AG04450 (cell line): ENCODE results near the gene CWH43. TPM values are rescaled to one million over a fixed set of nuclear protein-coding genes. Genes with fewer than 3 reads are reported as not detected.
A peak's percentile ranks its signal among the peaks of the same experiment; 100 is the strongest.

Experiments
- CTCF ChIA-PET: fragments of 300-600, 350-600 bp; formaldehyde crosslinking; extraction: SDS; loops from one replicate; lab custom pipeline; 2022; ENCODE audit warnings: antibody characterized with exemption, inconsistent platforms; lab: Charles Lee
- POLR2A ChIA-PET: fragments of 350-600 bp; formaldehyde crosslinking; extraction: SDS; loops from one replicate; lab custom pipeline; 2021; ENCODE audit warnings: antibody characterized with exemption, inconsistent platforms; lab: Yijun Ruan, JAX
- DNase-seq: peaks from one replicate; pipeline ENCODE4 v3.0.0-alpha.2; 2011; ENCODE audit warnings: low read depth, low spot score
- H3K27ac ChIP-seq: one replicate; pipeline ENCODE4 v1.5.1; 2012; ENCODE audit warnings: low read depth, low read length, control low read depth
- H3K27me3 ChIP-seq: one replicate; pipeline ENCODE4 v1.6.0; 2012; ENCODE audit warnings: low read length; ENCODE audit not compliant: control insufficient read depth, insufficient read depth
- H3K4me3 ChIP-seq: 2 replicates; pipeline ENCODE4 v1.5.1; 2011; ENCODE audit warnings: mild to moderate bottlenecking, low read depth, low read length, control low read depth
- H3K9me3 ChIP-seq: 2 replicates; pipeline ENCODE4 v1.5.1; 2012; ENCODE audit warnings: low read length; ENCODE audit not compliant: control insufficient read depth, insufficient read depth
- CTCF ChIP-seq: IDR thresholded peaks from 2 replicates; pipeline ENCODE4 v1.5.1; 2011; ENCODE audit warnings: low read depth, low read length, control low read depth, inconsistent platforms
- polyA plus RNA-seq: library from polyadenylated mRNA; depleted of rRNA; stranded (reverse); fragments of >200 nt; gene quantifications from 2 replicates; pipeline ENCODE4 v1.2.3, GENCODE V29; 2011

The CWH43 gene
- polyA plus RNA-seq, 1 experiment: not detected

DNA sequence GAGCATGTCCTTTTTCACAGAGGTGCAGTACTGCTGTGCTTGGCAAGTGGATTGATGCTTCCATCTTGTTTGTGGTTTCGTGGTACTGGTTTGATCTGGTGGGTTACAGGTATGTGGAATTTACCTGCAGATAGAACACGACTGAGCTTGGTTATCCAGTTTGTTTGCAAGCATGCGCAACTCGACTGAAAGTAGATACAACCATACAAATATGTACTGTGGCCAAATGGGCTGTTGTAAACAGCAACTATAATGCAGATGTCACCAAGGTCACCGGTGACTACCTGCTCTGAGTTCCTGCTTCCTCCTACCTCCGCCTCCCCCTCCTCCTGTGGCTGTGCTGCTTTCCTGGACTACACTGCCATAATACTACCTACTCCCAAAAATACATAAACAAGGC lies 12.4 kb downstream of the CWH43 start:
- H3K4me3 ChIP-seq: no peak overlapping the region
- TF ChIP-seq CTCF: no peak
- no peak overlapping the region for H3K27ac ChIP-seq
- CTCF ChIA-PET: no interaction called here
- no peak for DNase-seq
- POLR2A ChIA-PET: no interaction called here
- H3K27me3 ChIP-seq: peaks cover 6% of the 10 kb centered on the region
- no peaks in the 10 kb centered on the region for H3K9me3 ChIP-seq

DNA sequence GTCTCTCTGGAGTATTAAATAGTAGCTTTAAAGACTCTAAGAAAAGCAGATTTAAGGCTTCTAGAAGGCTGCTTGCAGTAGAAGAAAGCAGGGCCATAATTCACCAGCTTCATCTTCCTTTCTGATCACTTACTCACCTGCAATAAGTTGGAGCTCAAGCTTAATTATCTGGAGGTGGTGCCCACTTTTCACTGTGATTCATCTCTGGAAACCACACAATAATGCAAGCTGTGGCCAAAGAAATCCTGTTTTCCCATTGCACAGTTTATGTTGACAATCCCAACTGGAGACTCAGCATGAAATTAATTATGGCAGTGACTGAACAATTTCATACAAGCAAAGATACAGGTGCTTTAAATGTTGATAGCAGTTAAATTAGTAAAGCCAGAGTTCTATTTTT lies 14.7 kb downstream of the CWH43 start:
- no peak for TF ChIP-seq CTCF

GRCh38 chr4:49002931-49003330 lies 16.9 kb downstream of the CWH43 start:
- ChIA-PET POLR2A (no interaction called here), CTCF (no interaction called here)
- H3K27ac ChIP-seq: no peak overlapping the region
- H3K27me3 ChIP-seq: peaks cover 3% of the 10 kb centered on the region
- no peaks in the 10 kb centered on the region for H3K9me3 ChIP-seq
- DNase-seq: no peak
- H3K4me3 ChIP-seq: no peak overlapping the region
- no peak for TF ChIP-seq CTCF

More for the DNA sequence above, 14.7 kb downstream of the CWH43 start:
- Histone ChIP-seq H3K27me3 (peaks cover 3% of the 10 kb centered on the region), H3K27ac (no peak overlapping the region), H3K9me3 (no peaks in the 10 kb centered on the region), H3K4me3 (no peak overlapping the region)
- DNase-seq: no peak
- POLR2A ChIA-PET: no interaction called here
- CTCF ChIA-PET: no interaction called here

- H3K9me3 ChIP-seq: no peaks in the 10 kb centered on the region
- H3K4me3 ChIP-seq: no peak overlapping the region
- H3K27me3 ChIP-seq: no peaks in the 10 kb centered on the region
- CTCF ChIA-PET: no interaction called here
- POLR2A ChIA-PET: no interaction called here
- no peak for TF ChIP-seq CTCF
- no peak overlapping the region for H3K27ac ChIP-seq
- DNase-seq: no peak
These were observed 32.7 kb downstream of the CWH43 start for GRCh38 chr4:49018718-49019295.

DNA sequence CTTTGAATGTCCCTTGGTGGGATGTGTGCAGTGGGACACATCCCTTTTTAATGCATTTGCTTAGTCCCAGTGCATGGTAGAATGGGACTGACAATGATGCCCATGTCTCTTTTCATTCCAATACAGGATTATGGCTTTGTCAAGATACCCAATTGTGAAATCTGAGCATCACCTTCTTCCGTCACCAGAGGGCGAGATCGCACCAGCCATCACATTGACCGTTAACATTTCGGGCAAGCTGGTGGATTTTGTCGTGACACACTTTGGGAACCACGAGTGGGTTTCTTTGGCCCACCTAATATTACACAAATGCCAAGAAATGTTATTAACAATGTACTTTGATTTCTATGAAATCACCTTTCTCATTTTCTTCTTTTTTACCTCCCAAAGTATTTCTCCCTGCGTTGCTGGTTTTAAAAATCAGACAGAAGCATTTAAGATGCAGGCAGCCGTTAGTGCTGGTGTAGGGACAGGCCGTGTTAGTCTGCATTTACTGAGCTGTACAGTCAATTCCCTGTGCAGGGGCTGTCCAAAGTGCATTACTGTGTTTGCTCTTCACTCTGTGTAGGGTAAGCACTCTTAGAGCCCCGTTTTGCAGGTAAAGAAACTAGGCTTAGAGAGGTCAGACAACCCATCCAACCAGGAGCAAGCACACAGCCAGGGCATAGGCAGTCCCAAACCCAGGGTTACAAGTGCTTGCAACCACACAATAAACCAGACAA lies 46.5 kb downstream of the CWH43 start:
- ChIA-PET POLR2A (no interaction called here), CTCF (no interaction called here)
- Histone ChIP-seq H3K27ac (no peak overlapping the region), H3K9me3 (no peaks in the 10 kb centered on the region), H3K27me3 (no peaks in the 10 kb centered on the region), H3K4me3 (no peak overlapping the region)
- TF ChIP-seq CTCF: peak; percentile 58
- no peak for DNase-seq
